Stomach (tissue), 4 donors: ENCODE measurements around the gene TVP23B.

Experiments
- EP300 ChIP-seq: sonication (generic); formaldehyde crosslinking; IDR thresholded peaks from one replicate; pipeline ENCODE4 v1.6.1; 2017; ENCODE audit warnings: antibody characterized with exemption
- POLR2A ChIP-seq, 4 donors: fragments of 450-650 bp; IDR thresholded peaks; one replicate each; pipeline ENCODE4 v1.6.1; 2016; ENCODE audit warnings: antibody characterized with exemption in 4 of 4, control low read depth in 2 of 4, mild to moderate bottlenecking in 1 of 4, moderate library complexity in 1 of 4
- POLR2AphosphoS5 ChIP-seq, 3 donors: sonication (generic); formaldehyde crosslinking; IDR thresholded peaks; one replicate each; pipeline ENCODE4 v1.6.1; 2016; ENCODE audit warnings: antibody characterized with exemption in 3 of 3
- TF ChIP-seq, protein P1 (sequence below), 7 experiments: fragments of 450-650 bp in 4 of 7; fragments of 200-600 bp in 3 of 7; sonication (generic) in 3 of 7; IDR thresholded peaks; one replicate each; pipeline ENCODE4 v1.5.1; 2016 to 2019; ENCODE audit warnings: antibody characterized with exemption in 7 of 7, control low read depth in 2 of 7, mild to moderate bottlenecking in 1 of 7

DNA sequence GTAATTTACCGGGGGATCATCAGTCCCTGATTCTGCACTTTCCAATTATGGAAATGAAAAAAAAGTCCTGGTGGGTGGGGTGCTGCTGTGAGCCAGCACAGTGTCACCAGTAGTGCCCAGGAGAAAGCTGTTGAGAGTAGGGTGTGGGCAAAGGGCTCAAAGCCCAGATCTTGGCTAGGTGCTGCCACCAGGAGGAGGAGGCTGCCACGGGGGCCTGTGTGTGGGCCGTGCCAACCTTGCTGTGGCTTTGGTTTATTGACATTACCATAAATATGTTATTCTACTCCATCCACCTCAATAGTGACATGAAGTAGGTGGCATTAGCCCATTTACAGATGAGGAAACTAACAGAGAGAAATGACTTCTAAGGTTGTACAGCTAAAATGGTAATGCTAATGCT lies 70.2 kb downstream of the TVP23B start:
- TF ChIP-seq POLR2A (IDR thresholded peaks at IDR 0.05) (no peak), POLR2AphosphoS5 (IDR thresholded peaks at IDR 0.05) (no peak), EP300 (no peak)
- TF ChIP-seq, protein P1, sequence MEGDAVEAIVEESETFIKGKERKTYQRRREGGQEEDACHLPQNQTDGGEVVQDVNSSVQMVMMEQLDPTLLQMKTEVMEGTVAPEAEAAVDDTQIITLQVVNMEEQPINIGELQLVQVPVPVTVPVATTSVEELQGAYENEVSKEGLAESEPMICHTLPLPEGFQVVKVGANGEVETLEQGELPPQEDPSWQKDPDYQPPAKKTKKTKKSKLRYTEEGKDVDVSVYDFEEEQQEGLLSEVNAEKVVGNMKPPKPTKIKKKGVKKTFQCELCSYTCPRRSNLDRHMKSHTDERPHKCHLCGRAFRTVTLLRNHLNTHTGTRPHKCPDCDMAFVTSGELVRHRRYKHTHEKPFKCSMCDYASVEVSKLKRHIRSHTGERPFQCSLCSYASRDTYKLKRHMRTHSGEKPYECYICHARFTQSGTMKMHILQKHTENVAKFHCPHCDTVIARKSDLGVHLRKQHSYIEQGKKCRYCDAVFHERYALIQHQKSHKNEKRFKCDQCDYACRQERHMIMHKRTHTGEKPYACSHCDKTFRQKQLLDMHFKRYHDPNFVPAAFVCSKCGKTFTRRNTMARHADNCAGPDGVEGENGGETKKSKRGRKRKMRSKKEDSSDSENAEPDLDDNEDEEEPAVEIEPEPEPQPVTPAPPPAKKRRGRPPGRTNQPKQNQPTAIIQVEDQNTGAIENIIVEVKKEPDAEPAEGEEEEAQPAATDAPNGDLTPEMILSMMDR (IDR thresholded peaks at IDR 0.05): no peak
